Osteoblast (primary cell): Measurements from ENCODE around the gene KCTD16. TPM values are rescaled to one million over a fixed set of nuclear protein-coding genes. Genes with fewer than 3 reads are reported as not detected.

Experiments
- DNase-seq: peaks from one replicate; pipeline ENCODE4 v3.0.0; 2011; ENCODE audit warnings: low spot score, mixed read lengths; ENCODE audit not compliant: insufficient read length; ENCODE audit errors: missing footprints
- H2AFZ ChIP-seq: 2 replicates; pipeline ENCODE4 v1.6.0; 2011; ENCODE audit warnings: mild to moderate bottlenecking, low read length
- H3K27ac ChIP-seq: 2 replicates; pipeline ENCODE4 v1.5.1; 2011; ENCODE audit warnings: mild to moderate bottlenecking, low read depth, low read length, moderate library complexity
- H3K27me3 ChIP-seq: 2 replicates; pipeline ENCODE4 v1.6.0; 2012; ENCODE audit warnings: mild to moderate bottlenecking, control low read depth, inconsistent platforms, low read length, moderate library complexity; ENCODE audit not compliant: insufficient read depth
- H3K36me3 ChIP-seq: 2 replicates; pipeline ENCODE4 v1.5.1; 2011; ENCODE audit warnings: mild to moderate bottlenecking, low read length, control low read depth, moderate library complexity; ENCODE audit not compliant: insufficient read depth
- H3K4me1 ChIP-seq: 2 replicates; pipeline ENCODE4 v1.5.1; 2011; ENCODE audit warnings: mild to moderate bottlenecking, low read length, control low read depth, moderate library complexity; ENCODE audit not compliant: insufficient read depth
- H3K4me2 ChIP-seq: 2 replicates; pipeline ENCODE4 v1.6.0; 2011; ENCODE audit warnings: mild to moderate bottlenecking, low read length; ENCODE audit not compliant: insufficient read depth
- H3K4me3 ChIP-seq: fragments of 200-600 bp; sonication (generic); 3 replicates; pipeline ENCODE4 v1.5.1; 2012; ENCODE audit warnings: mild to moderate bottlenecking, low read length, inconsistent platforms; ENCODE audit not compliant: insufficient read depth
- H3K79me2 ChIP-seq: 2 replicates; pipeline ENCODE4 v1.6.0; 2012; ENCODE audit warnings: mild to moderate bottlenecking, low read length, control low read depth, inconsistent platforms; ENCODE audit not compliant: insufficient read depth
- H3K9me3 ChIP-seq: 2 replicates; pipeline ENCODE4 v1.5.1; 2011; ENCODE audit warnings: low read depth, low read length, control low read depth
- H4K20me1 ChIP-seq: 2 replicates; pipeline ENCODE4 v1.6.0; 2012; ENCODE audit warnings: mild to moderate bottlenecking, low read length, control low read depth; ENCODE audit not compliant: insufficient read depth
- CTCF ChIP-seq: IDR thresholded peaks from 2 replicates; pipeline ENCODE4 v1.5.1; 2011; ENCODE audit warnings: mild to moderate bottlenecking, low read depth, low read length, moderate library complexity; ENCODE audit errors: extremely low read depth
- total RNA-seq: library from RNA; depleted of rRNA; stranded (reverse); fragments of >200 nt; gene quantifications from 2 replicates; pipeline ENCODE4 v1.2.3, GENCODE V29; 2012

The KCTD16 gene
- total RNA-seq, 1 donor, result 3.6 TPM

GRCh38 chr5:144203750-144204596 lies 33.3 kb downstream of the KCTD16 start:
- Histone ChIP-seq H3K4me1 (peaks cover 22% of the 10 kb centered on the region), H3K36me3 (no peaks in the 10 kb centered on the region), H3K4me2 (no peak overlapping the region), H3K27me3 (no peaks in the 10 kb centered on the region), H4K20me1 (no peaks in the 10 kb centered on the region), H3K9me3 (no peaks in the 10 kb centered on the region), H3K4me3 (no peak overlapping the region), H2AFZ (no peak overlapping the region), H3K79me2 (no peaks in the 10 kb centered on the region), H3K27ac (no peak overlapping the region)
- peak; percentile 95 for TF ChIP-seq CTCF
- DNase-seq, result no peak

- peak overlapping the region; percentile 80 for H3K4me2 ChIP-seq
- no peaks in the 10 kb centered on the region for H3K27me3 ChIP-seq
- no peaks in the 10 kb centered on the region for H3K36me3 ChIP-seq
- peaks cover 22% of the 10 kb centered on the region for H3K4me1 ChIP-seq
- peak overlapping the region; percentile 71 for H3K4me3 ChIP-seq
- no peak for TF ChIP-seq CTCF
- peak; percentile 81 for DNase-seq
- H2AFZ ChIP-seq, result peak overlapping the region; percentile 83
- no peak overlapping the region for H3K27ac ChIP-seq
- no peaks in the 10 kb centered on the region for H3K79me2 ChIP-seq
- H3K9me3 ChIP-seq, result no peaks in the 10 kb centered on the region
- H4K20me1 ChIP-seq, result no peaks in the 10 kb centered on the region
These were observed 34.5 kb downstream of the KCTD16 start for GRCh38 chr5:144205141-144205551.

- H3K27ac ChIP-seq, result no peak overlapping the region
- H3K4me1 ChIP-seq, result peaks cover 22% of the 10 kb centered on the region
- H4K20me1 ChIP-seq, result no peaks in the 10 kb centered on the region
- peak overlapping the region; percentile 71 for H3K4me3 ChIP-seq
- H3K9me3 ChIP-seq, result no peaks in the 10 kb centered on the region
- H3K27me3 ChIP-seq, result no peaks in the 10 kb centered on the region
- H3K79me2 ChIP-seq, result no peaks in the 10 kb centered on the region
- H2AFZ ChIP-seq, result no peak overlapping the region
- H3K4me2 ChIP-seq, result peak overlapping the region; percentile 80
- DNase-seq, result no peak
- no peak for TF ChIP-seq CTCF
- no peaks in the 10 kb centered on the region for H3K36me3 ChIP-seq
These were observed 35.5 kb downstream of the KCTD16 start for GRCh38 chr5:144206141-144206540.

GRCh38 chr5:144207875-144208444 lies 37.3 kb downstream of the KCTD16 start:
- H2AFZ ChIP-seq, result no peak overlapping the region
- DNase-seq, result no peak
- H3K4me1 ChIP-seq, result peaks cover 16% of the 10 kb centered on the region
- no peaks in the 10 kb centered on the region for H3K27me3 ChIP-seq
- H4K20me1 ChIP-seq, result no peaks in the 10 kb centered on the region
- peak overlapping the region; percentile 54 for H3K4me3 ChIP-seq
- H3K27ac ChIP-seq, result no peak overlapping the region
- H3K4me2 ChIP-seq, result peak overlapping the region; percentile 38
- H3K36me3 ChIP-seq, result no peaks in the 10 kb centered on the region
- no peaks in the 10 kb centered on the region for H3K9me3 ChIP-seq
- H3K79me2 ChIP-seq, result no peaks in the 10 kb centered on the region
- no peak for TF ChIP-seq CTCF
